Measurements from ENCODE around the gene BBOF1. TPM values are rescaled to one million over a fixed set of nuclear protein-coding genes. Genes with fewer than 3 reads are reported as not detected.

The BBOF1 gene
- total and polyA plus RNA-seq, 2 of the 4 experiments (the other 2 are of a cell fraction): 1.6 TPM

DNA sequence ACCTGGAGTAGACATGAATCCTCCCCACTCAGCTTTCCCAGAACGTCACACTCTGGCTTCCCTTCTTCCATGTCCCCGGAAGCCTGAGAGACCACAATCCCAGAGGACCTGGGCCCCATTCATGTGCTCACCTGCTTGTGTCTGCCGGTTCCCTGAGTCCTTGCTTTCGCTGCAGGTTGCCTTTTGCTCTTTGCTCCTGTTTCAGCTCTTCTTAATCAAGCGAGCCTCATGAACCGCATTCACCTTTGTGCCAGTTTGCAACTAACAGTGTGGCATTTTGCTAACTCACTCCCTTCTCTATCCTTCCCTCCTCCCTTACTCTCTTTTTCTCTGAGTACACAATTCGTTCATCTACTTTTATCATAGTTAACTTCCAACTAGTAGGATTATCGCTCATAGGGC, 23.2 kb upstream of the BBOF1 start:
- no peak overlapping the region for H3K14ac ChIP-seq (replicated peaks; ENCODE audit: low read depth, low read length)
- no peaks in the 10 kb centered on the region for H3K27me3 ChIP-seq (ENCODE audit: control insufficient read depth, insufficient read depth, low read length)
- no peaks in the 10 kb centered on the region for H3K9me3 ChIP-seq (ENCODE audit: control insufficient read depth, insufficient read depth, low read length)
- H3K56ac ChIP-seq (ENCODE audit: extremely low read depth, insufficient read depth, low read length): no peak overlapping the region
- H4K91ac ChIP-seq (ENCODE audit: insufficient read depth, low read depth, low read length): no peak overlapping the region
- H3K9me1 ChIP-seq (ENCODE audit: insufficient read depth, low read length): no peaks in the 10 kb centered on the region
- no TSS peak for BruUV-seq (replicated peaks)
- CTCF ChIA-PET: no interaction called here
- POLR2A ChIA-PET (ENCODE audit: unreplicated experiment): no interaction called here
- no peak overlapping the region for H3K23ac ChIP-seq (ENCODE audit: low read depth, low read length)
- H2BK15ac ChIP-seq (ENCODE audit: low read depth, low read length): no peak overlapping the region
- H3K4me1 ChIP-seq (ENCODE audit: control insufficient read depth, insufficient read depth, low read length): no peaks in the 10 kb centered on the region
- in situ Hi-C loops (cut with MboI; ENCODE audit: low sequenced_read_pairs): no loop called here
- no peak overlapping the region for H3K4ac ChIP-seq (ENCODE audit: low read depth, low read length)
- H3K4me3 ChIP-seq (ENCODE audit: insufficient read depth, low read depth, low read length): no peak overlapping the region
- H3K4me2 ChIP-seq (ENCODE audit: low read depth, low read length): no peak overlapping the region
- H2BK5ac ChIP-seq (ENCODE audit: low read depth, low read length, poor library complexity, severe bottlenecking): no peak overlapping the region
- H2AK5ac ChIP-seq (ENCODE audit: low read depth, low read length): no peak overlapping the region
- H2AFZ ChIP-seq (replicated peaks; ENCODE audit: low read length, poor library complexity): no peak overlapping the region
- H2AK9ac ChIP-seq (replicated peaks; ENCODE audit: low read depth, low read length, poor library complexity): no peak overlapping the region
- no peak overlapping the region for H3K9ac ChIP-seq (ENCODE audit: low read depth, low read length)
- H3K79me1 ChIP-seq (ENCODE audit: low read depth in 1 of 2, low read length in 2 of 2): no peaks in the 10 kb centered on the region
- TF ChIP-seq MXI1 (IDR thresholded peaks at IDR 0.05; ENCODE audit: borderline replicate concordance, low read depth, low read length) (no peak), SMC3 (IDR thresholded peaks at IDR 0.05; ENCODE audit: low read depth, low read length) (no peak), CTCF (conservative IDR thresholded peaks at IDR 0.05; ENCODE audit: low read depth, low read length) (no peak), CHD1 (IDR thresholded peaks at IDR 0.05; ENCODE audit: low read depth, low read length) (no peak), RAD21 (IDR thresholded peaks at IDR 0.05; ENCODE audit: low read length) (no peak), RFX5 (IDR thresholded peaks at IDR 0.05; ENCODE audit: low read depth, low read length) (no peak), FOS (IDR thresholded peaks at IDR 0.05; ENCODE audit: low read depth, low read length) (no peak), BHLHE40 (IDR thresholded peaks at IDR 0.05; ENCODE audit: low read depth, low read length) (no peak), MAFK (IDR thresholded peaks at IDR 0.05; ENCODE audit: low read depth, low read length) (no peak)
- TF ChIP-seq, protein P1, sequence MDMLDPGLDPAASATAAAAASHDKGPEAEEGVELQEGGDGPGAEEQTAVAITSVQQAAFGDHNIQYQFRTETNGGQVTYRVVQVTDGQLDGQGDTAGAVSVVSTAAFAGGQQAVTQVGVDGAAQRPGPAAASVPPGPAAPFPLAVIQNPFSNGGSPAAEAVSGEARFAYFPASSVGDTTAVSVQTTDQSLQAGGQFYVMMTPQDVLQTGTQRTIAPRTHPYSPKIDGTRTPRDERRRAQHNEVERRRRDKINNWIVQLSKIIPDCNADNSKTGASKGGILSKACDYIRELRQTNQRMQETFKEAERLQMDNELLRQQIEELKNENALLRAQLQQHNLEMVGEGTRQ (IDR thresholded peaks at IDR 0.05; ENCODE audit: low read depth, low read length): no peak
- H4K8ac ChIP-seq (ENCODE audit: low read depth in 2 of 2, low read length in 2 of 2): no peak overlapping the region
- no peak overlapping the region for H3K27ac ChIP-seq (ENCODE audit: insufficient read depth, low read length)
- H2BK120ac ChIP-seq (ENCODE audit: low read depth, low read length): no peak overlapping the region
- no peak for DNase-seq
- 0 out of 2 replicates have a peak, but pooled peaks cover 3% of the 10 kb centered on the region for H3K36me3 ChIP-seq (ENCODE audit: control insufficient read depth, insufficient read depth, low read length)
- H4K20me1 ChIP-seq (ENCODE audit: insufficient read depth, low read length): no peaks in the 10 kb centered on the region
- H2BK20ac ChIP-seq (ENCODE audit: low read depth, low read length): no peak overlapping the region
- intact Hi-C loops (cut with micrococcal nuclease): no loop called here
- WGBS, 2 experiments (ENCODE audit: extremely low coverage in 2 of 2, insufficient read length in 1 of 2): 90% methylated on average over 2 of the region's 8 CpGs; no CpG with 5 or more reads in 1 of the 2 experiments
- H4K5ac ChIP-seq (ENCODE audit: low read depth, low read length): no peak overlapping the region
- no peak overlapping the region for H3K18ac ChIP-seq (ENCODE audit: low read depth, low read length)
- ATAC-seq (ENCODE audit: low read depth): no peak
- dilution Hi-C loops (cut with HindIII; ENCODE audit: low sequenced_read_pairs, unreplicated experiment): no loop called here
